HG03135 (cell line): Measurements from ENCODE around the gene S100B.
"Not testable (repeated sequence)": the region's sequence is repeated elsewhere in the genome, so short reads cannot be mapped to it uniquely, and the experiment has no call there.

Experiments used
- ATAC-seq: cut with Tn5 transposase; IDR thresholded peaks from one replicate; pipeline ENCODE4 v1.9.1; 2021; ENCODE audit warnings: mild to moderate bottlenecking, moderate library complexity; ENCODE audit not compliant: unreplicated experiment

S100B gene

GRCh38 chr21:46604329-46604974, 430 bp downstream of the S100B start:
- no peak for ATAC-seq

DNA sequence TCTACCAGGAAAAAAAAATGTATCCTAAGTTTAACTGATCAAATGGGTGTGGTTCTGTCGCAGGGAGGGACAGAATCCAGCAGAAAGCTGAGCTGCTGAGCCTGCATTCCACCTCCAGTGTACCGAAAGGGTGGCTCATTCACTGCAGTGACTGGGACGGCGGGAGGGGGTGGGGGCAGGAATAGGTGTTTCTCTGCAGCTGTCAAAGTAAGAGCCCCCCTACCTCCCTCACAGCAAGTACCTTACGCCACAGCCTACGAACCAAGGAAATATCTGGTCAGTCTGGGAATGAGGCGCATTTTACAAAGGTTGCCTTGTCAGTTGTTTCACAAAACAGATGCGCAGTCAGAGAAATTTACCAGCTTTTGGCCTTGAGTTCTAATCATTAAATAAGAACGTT, 1.7 kb downstream of the S100B start:
- ATAC-seq, result no peak

DNA sequence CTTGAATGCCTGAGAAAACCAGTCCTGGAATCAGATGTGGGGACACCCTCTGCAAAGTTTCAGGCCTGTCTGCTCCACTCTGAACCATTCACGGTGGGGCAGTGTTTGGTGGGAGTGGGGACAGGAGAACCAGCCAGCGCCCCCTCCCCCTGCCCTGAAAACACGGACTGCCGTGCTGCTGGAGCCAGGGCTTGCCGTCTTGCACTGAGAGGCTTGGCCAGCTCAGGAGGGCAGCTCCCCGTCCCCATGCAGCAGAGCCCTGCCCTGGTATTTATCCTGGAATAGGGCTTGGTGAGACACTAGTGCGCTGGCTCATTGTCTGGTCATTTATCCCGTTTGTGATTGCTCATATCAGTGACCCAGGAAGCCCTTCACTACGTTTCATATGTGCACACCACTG, 3.9 kb downstream of the S100B start:
- ATAC-seq, result no peak

GRCh38 chr21:46600305-46600704, 4.6 kb downstream of the S100B start:
- no peak for ATAC-seq

GRCh38 chr21:46598581-46599572, 6.0 kb downstream of the S100B start:
- no peak for ATAC-seq

GRCh38 chr21:46597896-46598343, 7.0 kb downstream of the S100B start:
- no peak for ATAC-seq

GRCh38 chr21:46597031-46597430, 7.9 kb downstream of the S100B start:
- ATAC-seq, result no peak

- ATAC-seq, result no peak
Observed at GRCh38 chr21:46596201-46596600, 8.7 kb downstream of the S100B start.

GRCh38 chr21:46594276-46594675, 10.6 kb downstream of the S100B start:
- ATAC-seq, result no peak

GRCh38 chr21:46585191-46585953, 19.5 kb downstream of the S100B start:
- ATAC-seq, result no peak

DNA sequence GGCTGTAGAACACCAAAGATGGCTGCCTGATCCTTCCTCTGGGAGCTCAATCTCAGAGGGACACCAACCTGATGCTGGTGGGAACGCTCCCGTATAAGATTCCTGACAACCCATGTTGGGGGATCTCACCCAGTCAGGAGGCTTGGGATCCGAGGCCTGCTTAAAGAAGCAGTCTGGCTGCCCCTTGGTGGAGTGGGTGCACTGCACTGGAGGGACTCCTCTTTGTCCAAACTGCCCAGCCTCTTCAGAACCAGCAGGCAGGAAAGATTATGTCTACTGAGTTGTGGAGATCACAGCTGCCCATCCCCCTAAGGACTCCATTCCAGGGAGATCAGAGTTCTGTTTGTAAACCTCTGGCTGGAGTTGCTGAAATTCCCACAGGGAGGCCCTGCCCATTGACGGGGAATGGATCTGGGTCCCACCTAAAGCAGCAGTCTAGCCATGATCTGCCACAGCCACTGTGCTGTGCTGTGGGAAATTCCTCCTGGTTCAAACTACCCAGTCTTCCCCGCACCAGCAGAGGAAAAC, 23.0 kb downstream of the S100B start:
- ATAC-seq, result no peak

- not testable (repeated sequence) for ATAC-seq
Observed at GRCh38 chr21:46579394-46579793, 25.5 kb downstream of the S100B start.

- not testable (repeated sequence) for ATAC-seq
Observed at GRCh38 chr21:46577786-46578185, 27.1 kb downstream of the S100B start.

DNA sequence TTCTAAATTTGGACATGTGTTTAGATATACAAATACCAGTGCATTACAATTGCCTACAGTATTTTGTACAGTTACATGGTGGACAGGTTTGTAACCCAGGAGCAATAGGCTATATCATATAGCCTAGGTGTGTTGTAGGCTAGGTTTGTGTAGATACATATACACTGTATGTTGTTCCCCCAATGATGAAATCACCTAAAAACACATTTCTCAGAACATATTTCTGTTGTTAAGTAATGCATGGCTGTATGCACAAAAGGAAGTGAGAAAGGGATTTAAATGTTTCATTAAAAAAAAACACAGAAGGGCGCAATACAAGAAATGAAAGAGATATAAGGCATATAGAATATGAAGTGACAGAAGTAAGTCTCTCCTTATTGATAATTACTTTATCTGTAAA, 32.0 kb downstream of the S100B start:
- no peak for ATAC-seq

DNA sequence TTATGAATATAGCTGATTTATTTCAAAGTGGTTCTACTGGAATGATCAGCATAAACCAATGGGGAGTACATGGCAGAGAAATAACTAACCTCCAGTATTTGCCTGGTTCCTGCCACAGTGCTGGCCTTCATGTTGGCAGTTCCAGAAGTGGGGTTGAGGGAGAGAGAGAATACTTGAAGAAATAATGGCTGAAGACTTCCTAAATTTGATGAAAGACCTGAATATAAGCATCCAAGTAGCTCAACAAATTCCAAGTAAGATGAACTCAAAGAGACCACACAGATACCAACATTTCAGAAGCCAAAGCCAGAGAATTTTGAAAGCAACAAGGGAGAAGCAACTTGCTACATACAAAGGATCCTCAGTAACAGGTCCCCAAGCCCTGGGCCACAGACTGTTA, 34.3 kb downstream of the S100B start:
- no peak for ATAC-seq

DNA sequence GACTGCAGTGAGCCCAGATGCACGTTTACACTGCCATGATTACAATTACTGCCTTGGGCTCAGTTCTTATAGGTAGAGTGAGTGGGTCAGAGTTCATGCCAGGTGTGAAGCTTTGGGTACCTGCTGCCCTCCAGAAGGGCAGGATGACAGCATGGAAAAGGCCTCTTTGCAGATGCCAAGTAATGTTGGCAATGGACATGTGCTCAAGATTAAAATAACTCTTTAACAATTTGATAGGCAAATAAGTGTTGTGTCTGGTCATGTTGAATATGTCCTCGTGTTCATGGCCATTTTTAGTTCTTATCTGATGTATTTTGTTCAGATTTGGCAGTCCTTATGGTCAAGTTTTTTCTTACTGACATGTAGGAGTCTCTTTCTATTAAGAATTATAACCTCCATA, 34.8 kb downstream of the S100B start:
- no peak for ATAC-seq

- ATAC-seq, result no peak
Observed at GRCh38 chr21:46569081-46569480, 35.8 kb downstream of the S100B start.

DNA sequence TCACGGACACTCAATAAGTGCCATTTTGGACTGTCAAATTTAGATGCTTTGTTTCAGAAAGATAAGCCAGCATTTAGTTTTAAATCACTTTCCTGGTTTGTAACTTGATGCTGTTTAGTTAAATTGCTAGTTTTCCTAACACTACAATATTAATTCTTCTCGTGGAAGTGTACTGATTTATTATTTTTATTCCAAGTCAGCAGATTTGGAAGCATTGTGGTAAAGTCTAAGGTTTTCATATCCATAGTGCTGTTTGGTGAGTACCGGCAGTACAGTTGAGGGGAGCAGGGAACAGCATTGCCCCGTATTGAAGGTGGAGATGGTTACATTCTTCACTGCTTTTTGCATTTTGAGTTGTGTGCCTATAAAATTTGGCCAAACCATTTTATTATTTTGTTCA, 36.3 kb downstream of the S100B start:
- no peak for ATAC-seq

GRCh38 chr21:46567348-46567747, 37.5 kb downstream of the S100B start:
- ATAC-seq, result no peak

DNA sequence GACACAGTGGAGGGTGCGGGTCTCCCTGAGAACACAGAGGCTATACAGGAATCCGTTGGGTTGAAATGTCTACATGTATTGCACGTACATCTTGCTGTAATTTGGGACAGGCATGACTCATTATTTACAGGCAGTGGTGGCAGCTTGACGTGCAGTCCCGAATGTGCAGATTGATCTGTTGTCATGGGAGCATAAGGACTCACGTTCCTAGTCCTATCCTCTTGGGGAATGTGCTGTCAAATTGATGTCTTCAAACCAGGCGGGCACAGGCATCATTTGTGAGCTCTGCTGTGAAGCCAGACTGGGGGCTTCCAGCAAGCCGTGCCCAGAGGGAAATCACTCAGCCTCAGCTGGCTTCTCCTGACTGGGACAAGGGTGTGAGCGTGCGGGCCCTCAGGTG, 40.5 kb downstream of the S100B start:
- ATAC-seq, result no peak

DNA sequence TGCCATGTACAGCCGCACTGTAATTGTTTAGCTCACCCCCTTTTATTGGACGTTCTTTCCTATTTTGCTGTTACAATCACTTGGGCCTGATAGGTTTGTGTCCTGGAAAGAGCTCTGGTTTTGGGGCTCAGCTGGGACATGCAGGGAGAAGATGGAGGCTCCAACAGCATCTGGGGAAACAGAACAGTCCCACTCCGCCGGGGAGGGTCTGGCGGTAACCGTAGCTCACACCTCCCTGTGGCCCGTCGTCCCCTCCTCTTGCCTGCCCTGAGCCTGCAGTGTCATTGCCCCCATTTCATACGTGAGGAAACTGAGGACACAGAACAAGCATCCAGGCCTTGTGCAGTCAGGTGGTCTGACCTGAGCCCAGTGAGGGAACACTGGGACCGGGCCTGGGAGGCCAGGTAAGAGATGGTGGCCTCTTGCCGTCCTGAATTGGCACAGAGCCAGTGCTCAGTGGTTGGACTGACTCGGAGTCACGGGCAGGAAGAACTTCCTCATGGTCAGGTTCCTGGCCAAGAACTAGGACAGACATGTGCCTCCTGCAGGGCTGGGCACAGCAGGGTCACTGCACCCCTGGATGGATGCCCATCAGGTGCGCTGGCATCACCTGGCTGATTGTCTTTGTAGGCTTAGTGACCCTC, 41.8 kb downstream of the S100B start:
- no peak for ATAC-seq
